Stomach smooth muscle (tissue), 2 donors: ENCODE data around the gene THEM5.

Experiments used
- H3K27ac ChIP-seq: one replicate; pipeline ENCODE4 v1.7.0; 2013; ENCODE audit warnings: mild to moderate bottlenecking, low read length, inconsistent platforms
- H3K27me3 ChIP-seq, 2 donors: one replicate each; pipeline ENCODE4 v1.7.0; 2013; ENCODE audit warnings: low read length in 2 of 2; ENCODE audit not compliant: insufficient read depth in 2 of 2, control insufficient read depth in 1 of 2
- H3K36me3 ChIP-seq, 2 donors: one replicate each; pipeline ENCODE4 v1.7.0; 2013; ENCODE audit warnings: low read length in 2 of 2; ENCODE audit not compliant: control insufficient read depth in 2 of 2, insufficient read depth in 2 of 2
- H3K4me1 ChIP-seq: one replicate; pipeline ENCODE4 v1.7.0; 2013; ENCODE audit warnings: low read length; ENCODE audit not compliant: control insufficient read depth, insufficient read depth
- H3K4me3 ChIP-seq, 2 donors: one replicate each; pipeline ENCODE4 v1.7.0; 2013; ENCODE audit warnings: low read length in 2 of 2
- H3K9ac ChIP-seq, 2 donors: one replicate each; pipeline ENCODE4 v1.7.0; 2013; ENCODE audit warnings: low read length in 2 of 2, mild to moderate bottlenecking in 1 of 2
- H3K9me3 ChIP-seq, 2 donors: one replicate each; pipeline ENCODE4 v1.7.0; 2013; ENCODE audit warnings: low read length in 2 of 2; ENCODE audit not compliant: control insufficient read depth in 2 of 2
- donor health status: healthy.
- donor health status: Pancreatic carcinoma.

THEM5 gene

GRCh38 chr1:151839457-151840403 lies 13.8 kb downstream of the THEM5 start, which contains the start of gene C2CD4D:
TSS of gene C2CD4D (minus strand) at chr1:151839820. CDS start at chr1:151838989, 831 bp downstream.
- Histone ChIP-seq H3K27ac (no peak within 1 kb of the TSS), H3K4me3 (peak within 1 kb of the TSS; percentile 32 to 68), H3K9me3 (no peaks in the 10 kb centered on the region), H3K36me3 (no peaks in the 10 kb centered on the region), H3K9ac (no peak within 1 kb of the TSS), H3K27me3 (peaks cover 42 to 46% of the 10 kb centered on the region in 2 donors), H3K4me1 (peaks cover 24% of the 10 kb centered on the region)

GRCh38 chr1:151839082-151839412 lies 14.5 kb downstream of the THEM5 start:
- Histone ChIP-seq H3K27ac (no peak overlapping the region), H3K36me3 (no peaks in the 10 kb centered on the region), H3K9me3 (no peaks in the 10 kb centered on the region), H3K9ac (no peak overlapping the region), H3K4me3 (peak overlapping the region in 1 of 2 donors; percentile 68), H3K4me1 (peaks cover 24% of the 10 kb centered on the region), H3K27me3 (peaks cover 42% of the 10 kb centered on the region in 2 donors)

GRCh38 chr1:151838222-151839081 lies 15.1 kb downstream of the THEM5 start:
- Histone ChIP-seq H3K36me3 (no peaks in the 10 kb centered on the region), H3K4me1 (peaks cover 24% of the 10 kb centered on the region), H3K9ac (no peak overlapping the region), H3K27ac (no peak overlapping the region), H3K9me3 (no peaks in the 10 kb centered on the region), H3K27me3 (peaks cover 42 to 44% of the 10 kb centered on the region in 2 donors), H3K4me3 (peak overlapping the region; percentile 32 to 68)

GRCh38 chr1:151837884-151838221 lies 15.7 kb downstream of the THEM5 start:
- H3K9ac ChIP-seq = no peak overlapping the region
- no peaks in the 10 kb centered on the region for H3K36me3 ChIP-seq
- H3K4me1 ChIP-seq = peaks cover 25% of the 10 kb centered on the region
- peak overlapping the region in 1 of 2 donors; percentile 68 for H3K4me3 ChIP-seq
- H3K27me3 ChIP-seq = peaks cover 42 to 44% of the 10 kb centered on the region in 2 donors
- H3K9me3 ChIP-seq = no peaks in the 10 kb centered on the region
- no peak overlapping the region for H3K27ac ChIP-seq

- H3K27ac ChIP-seq = no peak overlapping the region
- H3K27me3 ChIP-seq = peaks cover 42 to 44% of the 10 kb centered on the region in 2 donors
- no peaks in the 10 kb centered on the region for H3K9me3 ChIP-seq
- H3K9ac ChIP-seq = no peak overlapping the region
- H3K36me3 ChIP-seq = no peaks in the 10 kb centered on the region
- no peak overlapping the region for H3K4me3 ChIP-seq
- peaks cover 26% of the 10 kb centered on the region for H3K4me1 ChIP-seq
Observed at GRCh38 chr1:151837197-151837596, 16.3 kb downstream of the THEM5 start.

- Histone ChIP-seq H3K9ac (no peak overlapping the region), H3K9me3 (no peaks in the 10 kb centered on the region), H3K36me3 (no peaks in the 10 kb centered on the region), H3K27ac (no peak overlapping the region), H3K4me3 (no peak overlapping the region), H3K4me1 (peaks cover 26% of the 10 kb centered on the region), H3K27me3 (peaks cover 37% of the 10 kb centered on the region in 2 donors)
Observed at GRCh38 chr1:151835596-151835995, 17.9 kb downstream of the THEM5 start.

- H3K27me3 ChIP-seq = peaks cover 23 to 36% of the 10 kb centered on the region in 2 donors
- no peak overlapping the region for H3K27ac ChIP-seq
- no peak overlapping the region for H3K9ac ChIP-seq
- H3K9me3 ChIP-seq = no peaks in the 10 kb centered on the region
- no peaks in the 10 kb centered on the region for H3K36me3 ChIP-seq
- H3K4me3 ChIP-seq = no peak overlapping the region
- peaks cover 20% of the 10 kb centered on the region for H3K4me1 ChIP-seq
Observed at GRCh38 chr1:151834239-151834638, 19.3 kb downstream of the THEM5 start.

- Histone ChIP-seq H3K9me3 (no peaks in the 10 kb centered on the region), H3K27ac (no peak overlapping the region), H3K4me3 (no peak overlapping the region), H3K9ac (no peak overlapping the region), H3K4me1 (peaks cover 13% of the 10 kb centered on the region), H3K27me3 (peaks cover 18 to 27% of the 10 kb centered on the region in 2 donors), H3K36me3 (no peaks in the 10 kb centered on the region)
Observed at GRCh38 chr1:151833172-151833900, 20.2 kb downstream of the THEM5 start.

GRCh38 chr1:151832318-151832980 lies 21.1 kb downstream of the THEM5 start:
- Histone ChIP-seq H3K27ac (no peak overlapping the region), H3K4me3 (no peak overlapping the region)

GRCh38 chr1:151831605-151832004 lies 21.9 kb downstream of the THEM5 start, which contains the start of gene RORC:
TSS of gene RORC (minus strand) at chr1:151831802. CDS start at chr1:151831764, 38 bp downstream.
- Histone ChIP-seq H3K9ac (no peak within 1 kb of the TSS), H3K4me1 (peaks cover 7% of the 10 kb centered on the region), H3K36me3 (no peaks in the 10 kb centered on the region), H3K4me3 (no peak within 1 kb of the TSS), H3K27ac (no peak within 1 kb of the TSS), H3K27me3 (peaks cover 7 to 18% of the 10 kb centered on the region in 2 donors), H3K9me3 (no peaks in the 10 kb centered on the region)

More at GRCh38 chr1:151832318-151832980, 21.1 kb downstream of the THEM5 start:
- no peak overlapping the region for H3K9ac ChIP-seq
- H3K36me3 ChIP-seq = no peaks in the 10 kb centered on the region
- H3K4me1 ChIP-seq = peaks cover 7% of the 10 kb centered on the region
- H3K9me3 ChIP-seq = no peaks in the 10 kb centered on the region
- peaks cover 15 to 25% of the 10 kb centered on the region in 2 donors for H3K27me3 ChIP-seq
